IPS-NIHi7 (cell line): ENCODE data around the gene ESPNL.
A peak's percentile ranks its signal among the peaks of the same experiment; 100 is the strongest.

ENCODE experiments used
- DNase-seq: peaks from one replicate; pipeline ENCODE4 v3.0.0; 2012; ENCODE audit warnings: mixed read lengths; ENCODE audit errors: extremely low spot score

Gene ESPNL

DNA sequence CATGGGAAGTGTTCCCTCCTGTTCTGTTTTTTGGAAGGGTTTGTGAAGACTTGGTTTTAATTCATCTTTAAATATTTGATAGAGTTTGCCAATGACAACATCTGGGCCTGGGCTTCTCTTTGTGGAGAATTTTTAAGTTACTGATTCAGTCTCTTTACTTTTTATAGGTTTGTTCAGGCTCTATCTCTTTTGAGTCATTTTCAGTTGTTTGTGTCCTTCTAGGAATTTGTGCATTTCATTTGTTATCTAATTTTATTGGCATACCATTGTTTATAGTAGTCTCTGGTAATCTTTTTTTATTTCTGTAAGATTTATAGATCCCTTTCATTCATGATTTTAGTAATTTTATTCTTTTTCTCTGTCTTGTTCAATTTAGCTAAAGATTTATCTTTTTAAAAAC lies 24.7 kb upstream of the ESPNL start:
- no peak for DNase-seq

DNA sequence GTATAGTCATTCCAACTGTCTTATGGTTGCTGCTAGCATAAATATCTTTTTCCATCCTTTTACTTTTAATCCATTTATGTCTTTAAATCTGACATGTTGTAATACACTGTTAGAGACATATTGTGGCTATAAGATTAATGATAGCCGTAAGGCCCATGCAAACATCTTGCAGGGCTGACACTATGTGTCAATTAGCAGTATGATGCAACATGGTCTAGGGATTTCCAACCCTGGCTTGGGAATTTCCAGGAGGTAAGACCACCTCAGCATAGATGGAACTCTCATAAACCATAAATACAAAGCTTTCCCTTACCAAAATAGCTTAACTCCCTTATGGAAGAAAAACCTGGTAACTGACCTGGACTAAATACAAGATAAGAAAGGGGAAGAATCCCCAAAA lies 22.8 kb upstream of the ESPNL start:
- no peak for DNase-seq

DNA sequence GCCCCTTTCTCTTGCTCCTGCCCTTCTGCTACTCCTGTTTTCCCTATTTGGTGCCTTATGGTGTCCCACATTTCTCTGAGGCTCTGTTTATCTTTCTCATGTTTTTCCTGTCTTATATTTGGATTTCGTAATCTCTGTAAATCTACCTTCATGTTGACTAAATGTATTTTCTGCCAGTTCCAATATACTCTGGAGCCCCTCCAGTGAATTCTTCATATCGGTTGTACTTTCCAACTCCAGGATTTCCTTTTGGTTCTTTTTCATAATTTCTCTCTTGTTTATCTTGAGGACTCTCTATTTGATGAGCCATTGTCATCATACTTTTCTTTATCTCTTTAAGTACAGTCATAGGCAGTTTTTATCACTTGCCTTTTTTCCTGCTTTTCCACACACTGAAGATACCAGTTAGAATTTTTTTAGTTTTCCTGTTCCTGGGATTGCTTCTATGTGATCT lies 20.2 kb upstream of the ESPNL start:
- DNase-seq, result no peak

DNA sequence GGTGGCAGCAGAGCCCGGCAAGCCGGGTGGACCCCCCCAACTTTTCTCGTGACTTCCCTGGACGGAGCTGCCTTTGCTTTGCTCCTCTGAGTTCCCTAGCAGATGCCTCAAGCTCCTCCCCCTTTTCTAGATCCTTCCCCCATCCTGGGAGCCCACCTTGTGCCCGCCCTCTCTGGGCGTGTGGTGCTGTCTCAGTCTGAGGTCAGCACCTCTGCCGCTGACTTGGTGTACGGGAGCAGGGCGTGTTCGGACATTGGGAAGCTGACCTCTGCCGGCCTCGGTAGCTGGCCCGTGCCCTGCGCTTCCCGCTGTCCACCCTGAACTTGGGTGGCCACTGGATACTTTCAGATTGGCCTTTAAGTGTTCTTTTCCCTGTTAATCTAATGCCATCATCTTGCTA lies 19.6 kb upstream of the ESPNL start:
- DNase-seq, result no peak

DNA sequence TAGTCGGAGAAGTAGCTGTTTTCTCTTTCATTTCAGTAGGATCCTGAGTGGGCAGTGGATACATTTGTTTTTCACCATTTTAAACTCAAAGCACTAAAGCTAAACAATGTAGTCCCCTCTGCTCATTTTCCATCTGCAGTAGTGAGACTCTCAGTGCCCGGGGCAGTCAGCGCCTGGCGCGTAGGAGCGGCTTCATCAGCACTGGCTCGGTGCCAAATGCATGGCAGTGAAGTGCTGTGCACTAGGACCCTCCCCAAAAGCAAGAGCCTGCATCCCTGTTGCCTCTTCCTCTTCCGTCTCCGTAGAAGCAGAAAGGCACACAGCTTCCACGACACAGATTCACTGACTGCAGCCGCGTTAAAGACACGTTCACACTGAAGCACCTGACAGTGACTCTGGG lies 19.0 kb upstream of the ESPNL start:
- no peak for DNase-seq

DNA sequence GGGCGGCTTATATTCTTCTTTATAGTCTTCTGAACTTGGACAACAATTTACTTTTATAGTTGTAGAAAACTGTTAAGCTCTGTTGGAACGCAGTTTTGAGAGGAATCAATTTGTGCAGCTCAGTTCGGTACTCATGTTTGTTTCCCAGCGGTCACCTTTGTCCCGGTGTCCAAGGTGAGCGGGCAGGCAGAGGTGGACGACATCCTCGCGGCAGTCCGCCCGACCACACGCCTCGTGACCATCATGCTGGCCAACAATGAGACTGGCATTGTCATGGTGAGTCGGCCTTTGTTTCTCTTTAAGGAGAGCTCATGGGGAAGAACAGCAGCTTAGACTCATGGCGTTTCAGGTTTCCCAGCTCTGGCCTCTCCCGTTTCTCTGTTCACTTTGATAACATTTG lies 18.6 kb upstream of the ESPNL start:
- DNase-seq, result no peak

DNA sequence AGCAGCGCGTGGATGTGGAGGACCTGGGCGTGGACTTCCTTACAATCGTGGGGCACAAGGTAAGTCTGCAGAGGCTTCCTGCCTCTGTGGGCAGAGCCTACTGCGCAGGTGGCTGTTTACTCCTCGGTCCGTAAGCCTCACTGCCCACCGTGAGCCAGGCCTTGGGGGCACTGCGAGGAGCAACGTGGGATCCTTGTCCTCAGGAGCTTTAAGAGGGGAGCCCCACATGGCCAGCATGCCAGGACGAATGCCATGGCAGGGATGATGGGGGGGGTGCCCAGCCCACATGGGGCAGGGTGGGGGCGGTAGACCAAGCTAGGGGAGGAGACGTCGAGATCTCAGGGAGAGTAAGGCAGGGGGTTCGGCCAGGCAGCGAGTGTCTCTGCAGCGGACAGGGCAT lies 18.0 kb upstream of the ESPNL start:
- no peak for DNase-seq

DNA sequence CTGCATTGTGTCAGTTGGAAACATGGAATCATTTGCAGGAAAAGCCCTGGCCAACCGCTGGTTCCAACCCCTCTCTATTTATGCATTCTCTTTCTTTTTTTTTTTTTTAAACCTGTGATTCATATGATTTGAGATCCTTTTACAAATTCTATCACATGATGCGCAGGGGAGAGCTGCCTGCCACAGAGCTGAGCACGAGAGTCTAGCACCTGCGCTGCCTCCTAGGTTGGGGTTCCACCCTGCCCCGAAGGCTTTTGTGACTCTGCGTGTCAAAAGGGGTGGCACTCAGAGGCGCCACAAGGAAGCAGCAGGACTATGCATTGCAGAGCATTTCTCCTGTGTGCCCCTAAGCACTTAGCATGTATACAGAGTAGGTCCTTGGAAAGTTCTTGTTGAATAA lies 17.3 kb upstream of the ESPNL start:
- no peak for DNase-seq

DNA sequence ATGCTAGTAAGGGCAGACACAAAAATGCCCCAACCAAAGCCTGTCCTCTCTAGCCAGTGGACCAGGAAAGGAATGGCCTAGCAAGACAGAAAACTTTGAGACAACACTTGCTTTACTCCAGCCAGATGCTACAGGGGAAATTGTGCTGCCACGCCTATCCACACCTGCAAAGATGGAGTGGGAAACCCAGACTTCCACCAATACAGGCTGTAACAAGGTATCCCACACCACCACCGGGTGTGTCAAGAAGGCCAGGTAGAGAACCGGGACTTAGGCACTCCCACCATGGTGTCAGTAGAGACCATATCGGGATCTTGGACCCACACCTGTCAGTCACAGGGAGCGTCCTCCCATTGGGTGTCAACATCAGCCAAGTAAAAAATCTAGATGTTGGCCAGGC lies 16.2 kb upstream of the ESPNL start:
- no peak for DNase-seq

DNA sequence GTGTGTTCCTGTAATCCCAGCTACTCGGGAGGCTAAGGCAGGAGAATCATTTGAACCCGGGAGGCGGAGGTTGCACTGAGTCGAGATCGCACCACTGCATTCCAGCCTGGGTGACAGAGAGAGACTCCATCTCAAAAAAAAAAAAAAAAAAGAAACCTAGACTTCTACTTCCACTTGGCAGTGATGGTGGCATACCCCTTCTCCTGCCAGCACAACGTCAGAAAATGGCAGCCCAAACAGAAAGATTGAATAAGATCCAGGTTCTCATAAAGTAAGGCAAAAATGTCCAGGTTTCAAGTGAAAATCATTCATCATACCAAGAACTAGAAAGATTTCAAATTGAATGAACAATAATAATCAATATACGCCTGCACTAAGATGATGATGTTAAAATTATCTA lies 15.4 kb upstream of the ESPNL start:
- DNase-seq, result no peak

DNA sequence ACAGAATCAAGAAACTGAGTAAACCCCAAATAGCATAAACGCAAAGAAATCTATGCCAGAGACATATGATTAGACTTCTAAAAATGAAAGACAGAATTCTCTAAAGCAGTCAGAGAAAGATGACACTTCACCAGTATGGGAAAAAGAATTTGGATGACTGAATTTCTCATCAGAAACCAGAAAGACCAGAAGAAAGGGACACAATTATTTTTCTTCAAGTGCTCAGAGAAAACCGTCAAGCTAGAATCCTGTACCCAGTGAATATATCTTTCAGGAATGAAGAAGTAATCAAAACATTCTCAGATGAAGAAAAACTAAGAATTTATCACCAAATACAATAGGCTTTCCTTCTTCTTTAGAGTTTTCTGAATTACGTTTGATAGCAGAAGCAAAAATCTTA lies 14.2 kb upstream of the ESPNL start:
- DNase-seq, result no peak

DNA sequence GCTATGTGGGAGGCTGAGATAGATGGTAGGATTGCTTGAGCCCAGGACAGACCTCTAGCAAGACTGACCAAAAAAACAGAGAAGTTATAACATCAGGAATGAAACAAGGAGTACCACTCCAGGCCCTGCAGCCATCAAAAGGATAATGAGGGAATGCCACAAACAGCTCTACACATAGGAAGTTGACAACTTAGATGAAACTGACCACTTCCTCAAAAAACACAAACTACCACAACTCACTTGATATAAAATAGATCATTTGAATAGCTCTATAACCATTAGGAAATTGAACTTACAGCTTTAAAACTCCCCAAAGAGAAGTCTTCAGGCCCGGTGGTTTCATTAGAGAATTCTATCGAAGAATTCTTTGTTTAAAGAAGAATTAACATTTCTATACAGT lies 12.9 kb upstream of the ESPNL start:
- DNase-seq, result no peak

DNA sequence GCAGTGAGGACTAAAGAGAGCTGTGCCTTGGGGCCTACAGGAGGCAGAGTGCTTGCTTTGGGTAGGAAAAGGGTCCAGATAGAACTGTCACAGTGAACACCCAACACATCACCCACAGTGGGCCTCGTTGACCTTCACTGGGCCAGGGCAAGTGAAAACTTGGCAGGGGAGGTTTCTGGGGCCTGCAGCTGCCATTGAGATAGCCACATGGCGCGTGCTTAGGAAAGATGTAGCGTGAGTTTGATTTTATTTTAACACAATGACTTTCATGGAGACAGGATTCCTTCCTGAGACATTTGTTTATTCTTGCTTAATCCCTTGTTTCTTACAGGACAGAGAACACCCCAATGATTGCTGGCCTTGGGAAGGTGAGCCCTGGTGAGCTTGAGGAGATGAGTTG lies 9.3 kb upstream of the ESPNL start:
- DNase-seq, result no peak

DNA sequence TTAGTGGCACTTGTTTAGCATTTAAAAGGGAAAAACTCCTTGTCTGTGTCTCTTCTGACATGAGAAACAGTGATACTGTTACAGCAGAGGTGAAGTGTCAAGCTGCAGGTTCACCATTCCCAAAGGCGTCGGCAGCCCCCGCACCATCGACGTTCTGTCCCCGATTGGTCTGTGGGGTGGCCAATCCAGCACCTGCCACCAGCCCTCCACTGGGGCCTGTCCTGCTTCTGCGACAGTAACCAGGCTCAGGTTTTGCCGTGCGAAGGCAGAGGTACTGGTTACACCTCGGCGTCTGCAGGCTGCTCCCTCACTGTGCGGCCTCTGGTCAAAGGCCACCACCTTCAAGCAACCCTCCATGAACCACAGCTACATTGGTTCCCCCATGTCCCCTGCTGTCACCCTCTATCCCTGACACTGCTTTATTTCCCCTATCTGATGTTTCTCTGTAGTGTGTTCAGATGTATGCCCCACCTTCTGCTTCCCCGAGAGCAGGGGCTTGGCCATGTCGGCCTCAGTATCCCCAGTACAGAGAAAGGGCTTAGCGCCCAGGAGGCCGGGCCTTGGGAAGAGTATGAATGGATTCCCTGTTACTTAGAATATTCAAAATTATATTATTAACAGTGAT lies 8.6 kb upstream of the ESPNL start:
- DNase-seq, result no peak

DNA sequence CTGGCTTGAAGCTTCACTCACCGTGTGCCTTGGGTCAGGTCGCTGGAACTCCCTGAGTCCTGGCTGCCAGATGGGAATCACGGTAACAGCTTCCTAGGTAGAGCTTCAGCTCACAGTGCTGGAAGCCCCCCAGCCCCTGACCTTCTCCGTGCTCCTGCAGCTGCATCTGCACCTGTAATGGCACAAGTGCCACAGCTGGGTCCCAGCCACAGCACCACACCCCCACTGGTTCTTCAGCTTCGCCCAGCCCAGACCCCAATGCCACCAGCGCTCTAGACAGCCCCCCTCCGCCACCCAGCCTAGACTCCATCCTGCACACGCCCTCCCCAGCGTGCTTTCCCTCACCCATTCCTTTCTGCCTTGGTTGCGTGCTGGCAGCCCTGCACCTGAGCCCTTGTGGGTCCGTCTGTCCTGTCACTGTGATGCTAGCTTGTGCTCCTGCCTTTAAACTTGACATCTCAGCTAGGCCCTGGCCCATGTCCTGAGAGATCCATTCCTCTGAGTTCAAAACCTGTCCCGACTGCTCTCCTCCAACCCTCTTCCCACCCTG lies 7.6 kb upstream of the ESPNL start:
- DNase-seq, result peak; percentile 7

DNA sequence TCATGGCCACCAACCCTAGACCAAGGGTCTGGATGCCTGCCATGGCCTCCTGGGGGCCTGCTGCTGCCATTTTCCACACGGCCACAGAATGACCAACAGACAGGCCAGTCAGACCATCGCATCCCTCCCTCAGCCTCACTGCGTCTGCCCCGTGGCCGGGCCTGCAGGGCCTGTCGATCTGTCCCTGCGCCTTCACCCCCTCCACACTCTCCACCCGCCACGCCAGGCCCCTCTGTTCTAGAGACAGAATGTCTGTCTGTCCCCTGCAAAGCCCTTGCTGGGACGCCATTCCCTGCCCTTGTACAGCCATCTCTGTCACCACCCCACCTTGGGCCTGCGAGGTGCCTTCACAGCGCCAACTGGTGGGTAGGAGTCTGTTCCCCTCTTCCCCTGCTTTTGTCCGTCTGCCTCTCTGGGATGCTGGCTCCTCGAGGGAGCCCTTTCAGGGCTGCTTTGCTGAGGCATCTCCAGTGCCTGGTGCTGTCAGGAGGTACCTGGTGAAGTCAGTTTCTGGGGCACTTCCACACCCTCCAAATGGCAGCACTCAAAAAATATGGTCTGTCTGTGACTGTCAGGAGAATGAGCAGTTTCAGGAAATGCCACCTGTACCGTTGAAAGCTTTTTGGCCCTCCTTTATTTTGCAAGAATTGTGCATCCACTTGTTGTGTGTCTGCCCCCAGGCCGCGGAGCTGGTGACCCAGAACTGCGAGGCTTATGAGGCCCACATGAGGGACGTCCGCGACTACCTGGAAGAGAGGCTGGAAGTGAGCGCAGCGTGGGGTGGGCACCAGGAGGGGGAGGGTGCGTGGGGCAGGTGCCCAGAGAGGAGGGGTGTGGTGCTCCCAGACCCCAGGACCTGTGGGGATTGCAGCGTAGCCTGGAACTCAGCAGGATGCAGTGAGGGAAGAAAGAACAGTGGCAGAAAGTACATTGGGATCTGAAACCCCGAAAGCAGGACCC lies 6.7 kb upstream of the ESPNL start:
- peak; percentile 21 for DNase-seq

DNA sequence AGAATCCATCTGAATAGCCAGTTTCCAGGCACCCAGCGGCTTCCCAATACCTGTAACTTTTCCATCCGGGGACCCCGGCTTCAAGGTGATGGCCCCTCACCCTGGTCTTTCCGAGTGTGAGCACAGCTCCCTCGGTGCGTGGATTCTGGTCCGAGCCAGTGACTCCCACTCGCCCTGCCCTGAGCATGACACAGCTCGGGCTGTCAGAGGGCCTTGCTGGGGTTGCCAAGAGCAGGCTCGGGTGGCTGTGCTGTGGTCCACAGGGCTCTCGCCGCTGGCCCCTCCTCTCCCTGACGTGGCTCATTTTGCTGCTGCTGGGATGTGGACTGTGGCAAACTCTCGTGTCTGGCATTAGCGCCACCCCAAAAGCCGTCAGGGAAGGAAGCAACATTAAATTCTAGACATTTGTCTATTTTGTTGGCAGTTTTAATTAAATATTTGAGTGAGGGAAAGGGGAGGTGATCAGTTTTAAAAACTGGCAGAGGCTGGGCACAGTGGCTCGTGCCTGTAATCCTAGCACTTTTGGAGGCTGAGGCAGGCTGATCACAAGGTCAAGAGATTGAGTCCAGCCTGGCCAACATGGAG lies 5.6 kb upstream of the ESPNL start:
- DNase-seq, result no peak

DNA sequence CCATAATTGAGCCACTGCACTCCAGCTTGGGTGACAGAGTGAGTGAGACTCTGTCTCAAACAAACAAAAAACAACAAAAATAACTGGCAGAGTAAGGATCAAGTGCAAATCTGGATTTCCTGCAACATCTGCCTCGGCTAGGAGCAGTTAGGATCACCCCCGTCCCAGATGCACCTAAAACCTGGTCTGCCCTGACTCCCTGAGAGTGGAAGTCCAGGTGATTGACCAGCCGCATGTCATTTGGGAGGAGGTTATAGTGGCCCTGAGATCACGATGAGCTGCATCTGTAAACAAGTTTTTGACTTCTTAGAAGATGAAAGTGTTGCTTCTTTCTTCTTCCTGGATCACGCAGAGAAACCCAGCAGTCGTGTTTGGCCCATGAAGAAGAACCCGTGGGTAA lies 5.0 kb upstream of the ESPNL start:
- DNase-seq, result no peak

DNA sequence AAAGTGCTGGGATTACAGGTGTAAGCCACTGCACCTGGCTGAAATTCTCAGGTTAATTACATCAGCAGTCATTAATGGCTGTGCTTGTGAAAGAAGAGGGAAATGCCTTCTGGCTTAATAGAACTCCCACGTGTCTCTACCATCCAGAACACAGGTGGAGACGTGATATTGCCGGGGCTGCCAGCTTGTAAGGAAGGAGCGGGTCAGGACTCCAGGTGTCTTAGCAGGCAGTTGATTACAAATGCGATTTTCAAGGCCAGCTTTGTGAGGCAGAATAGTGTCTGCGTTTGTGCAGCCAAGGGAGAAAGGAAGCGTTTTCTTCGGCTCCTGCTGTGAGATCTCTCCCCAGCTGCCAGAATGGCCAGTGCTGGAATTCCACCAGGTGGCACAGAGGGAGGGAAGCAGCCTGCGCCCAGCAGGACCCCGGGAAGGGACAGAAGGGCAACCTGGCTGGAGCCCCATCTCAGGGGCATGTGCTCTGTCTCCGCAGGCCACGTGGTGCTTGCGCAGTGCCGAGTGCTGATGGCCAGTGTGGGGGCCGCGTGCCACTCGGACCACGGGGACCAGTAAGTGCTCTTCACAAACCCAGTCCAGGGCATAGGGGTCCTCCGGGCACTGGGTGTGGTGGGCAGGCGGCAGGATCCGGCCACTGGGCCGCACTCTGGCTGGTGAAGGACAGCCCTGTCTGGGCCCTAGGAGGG lies 3.7 kb upstream of the ESPNL start:
- DNase-seq, result peak; percentile 34

DNA sequence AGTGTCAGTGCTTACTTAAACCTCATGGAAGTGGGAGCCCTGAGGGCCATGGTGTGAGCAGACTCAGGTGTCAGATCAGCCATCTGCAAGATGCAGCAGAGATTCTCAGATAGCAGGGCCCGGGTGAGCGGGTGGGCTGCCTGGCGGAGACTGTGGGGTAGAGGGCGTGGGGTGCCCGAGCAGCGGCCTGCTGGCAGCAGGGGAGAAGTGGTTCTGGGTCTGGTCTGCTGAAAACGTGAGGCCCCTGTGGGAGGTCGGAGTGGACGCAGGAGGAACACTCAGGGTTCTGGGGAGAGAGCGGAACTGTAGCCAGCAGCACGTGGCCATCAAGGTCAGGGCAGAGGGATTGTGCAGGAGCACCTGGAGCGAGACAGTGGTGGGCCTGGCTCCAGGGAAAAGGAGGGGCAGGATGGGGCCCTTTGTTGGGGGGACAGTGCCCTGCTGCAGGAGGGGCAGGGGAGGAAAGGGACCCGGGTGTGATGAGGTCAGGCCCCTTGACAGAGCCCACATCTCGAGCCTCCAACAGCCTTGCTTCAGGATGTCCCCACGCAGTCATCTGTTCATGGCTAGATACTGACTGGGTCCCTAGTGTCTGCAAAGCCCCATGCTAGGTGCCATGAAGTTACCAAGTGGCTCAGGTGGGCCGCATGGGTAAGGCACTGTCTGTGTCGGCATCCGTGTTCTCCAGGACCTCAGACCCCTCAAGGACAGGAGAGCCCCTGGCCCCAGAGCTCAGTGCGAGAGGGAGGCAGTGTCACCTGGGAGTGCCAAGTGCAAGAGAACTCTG lies 2.7 kb upstream of the ESPNL start:
- DNase-seq, result peak; percentile 8
